Right ventricle myocardium inferior (tissue), 1 donor: Measurements from ENCODE around the gene ELMO3. TPM values are rescaled to one million over a fixed set of nuclear protein-coding genes. Genes with fewer than 3 reads are reported as not detected.

ENCODE experiments used
- ATAC-seq: fragments of 200-7000 bp; cut with Tn5 transposase; one replicate; pipeline ENCODE4 v1.9.1; 2020; ENCODE audit warnings: mild to moderate bottlenecking, moderate library complexity
- DNase-seq: peaks from one replicate; pipeline ENCODE4 v3.0.0; 2021; ENCODE audit errors: missing footprints
- intact Hi-C: fragments of 100-400 bp; cut with DNase I; formaldehyde crosslinking; loops from one replicate; pipeline ENCODE4 v1.11.0; 2022
- microRNA-seq: library from miRNA; unstranded; fragments of <30 nt; microRNA quantifications from one replicate; pipeline ENCODE4 v1.2.0, GENCODE V29; 2020
- total RNA-seq: library from RNA; stranded (reverse); fragmentation: NEBNext Ultra II Directional; extraction: Animal tissue kit (Norgen Biotek cat#: 25700); gene quantifications from one replicate; pipeline ENCODE4 v1.2.1, GENCODE V29; 2021
- donor health status: DM: no; HTN: yes; CAD: no; lungs with severe emphysema.

ELMO3 gene
- total RNA-seq, 1 donor from 2014 or later = 0.89 TPM

DNA sequence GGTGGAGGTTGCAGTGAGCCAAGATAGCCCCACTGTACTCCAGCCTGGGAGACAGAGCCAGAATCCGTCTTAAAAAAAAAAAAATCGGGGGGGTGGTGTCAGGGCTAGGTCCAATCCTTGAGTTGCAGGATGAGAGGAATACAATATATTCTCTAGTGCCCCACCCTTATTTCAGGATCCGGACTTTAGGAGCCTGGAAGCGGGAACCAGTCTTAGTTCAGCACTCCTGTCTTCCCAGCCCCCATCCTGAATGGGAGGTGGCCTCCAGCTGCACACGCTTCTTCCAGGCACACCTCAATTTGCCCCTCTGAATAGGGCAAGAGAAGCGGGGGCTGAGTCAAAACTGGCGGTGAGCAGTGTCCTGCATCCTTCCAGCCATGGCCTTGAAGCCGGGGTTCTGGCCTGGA is 46.7 kb downstream of the ELMO3 start:
- intact Hi-C loops = no loop called here
- ATAC-seq (no peak), DNase-seq (no peak)

DNA sequence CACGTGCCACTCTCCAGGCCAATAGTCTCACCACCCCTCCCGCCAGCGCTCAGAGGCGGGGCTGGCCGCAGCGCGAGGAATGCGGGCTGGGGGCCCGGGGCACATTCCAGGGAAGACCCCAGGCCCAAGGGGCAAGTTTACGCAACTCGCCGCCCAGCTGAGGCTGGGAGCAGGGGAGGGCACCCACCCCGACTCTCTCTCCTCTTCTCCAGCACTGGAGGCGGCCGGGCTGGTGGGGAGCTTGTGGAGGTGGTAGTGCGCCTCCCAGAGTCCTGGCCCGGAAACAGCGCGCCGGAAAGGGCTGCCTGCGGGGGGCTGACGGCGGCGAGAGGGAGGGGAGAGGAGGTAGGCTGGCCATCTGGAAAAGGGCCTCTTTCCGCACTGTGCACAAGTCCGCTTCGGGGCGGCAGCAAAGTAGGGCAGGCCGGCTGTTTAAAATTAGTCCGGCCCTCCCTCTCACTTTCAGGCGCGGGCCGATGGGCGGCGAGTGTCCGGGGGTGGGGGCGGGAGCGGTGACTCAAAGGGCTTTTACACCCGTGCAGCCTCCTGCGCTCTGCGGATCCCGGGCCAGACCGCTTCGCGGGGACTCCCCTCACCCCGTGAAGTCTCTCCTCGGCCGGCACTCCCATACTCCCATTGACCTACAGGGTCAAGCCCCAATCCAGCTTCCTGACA is 47.3 kb downstream of the ELMO3 start:
- intact Hi-C loops = no loop called here
- DNase-seq (peak; percentile 90), ATAC-seq (peak; percentile 48)

DNA sequence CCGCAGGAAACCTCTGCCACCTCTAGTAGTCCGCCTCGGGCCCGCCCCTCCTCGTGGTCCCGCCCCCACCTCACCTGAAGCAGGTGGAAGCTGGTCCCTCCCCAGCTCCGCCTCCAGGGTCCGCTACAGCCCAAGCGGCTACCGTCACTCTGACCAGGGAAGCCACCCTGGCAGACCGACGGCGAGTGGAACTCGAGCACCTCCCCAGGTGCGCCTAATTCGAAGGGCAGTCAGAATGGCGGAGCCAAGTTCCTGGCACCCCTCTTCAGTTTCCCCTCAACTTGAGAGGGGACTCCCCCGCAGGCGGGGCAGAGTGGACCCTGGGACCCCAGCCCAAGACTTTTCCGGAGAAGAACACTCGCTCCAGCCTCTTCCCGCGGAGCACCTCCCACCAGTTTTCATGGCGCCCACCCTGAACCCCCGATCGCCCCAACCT is 47.8 kb downstream of the ELMO3 start:
- intact Hi-C loops = no loop called here
- DNase-seq = peak; percentile 70
- ATAC-seq = peak; percentile 1

DNA sequence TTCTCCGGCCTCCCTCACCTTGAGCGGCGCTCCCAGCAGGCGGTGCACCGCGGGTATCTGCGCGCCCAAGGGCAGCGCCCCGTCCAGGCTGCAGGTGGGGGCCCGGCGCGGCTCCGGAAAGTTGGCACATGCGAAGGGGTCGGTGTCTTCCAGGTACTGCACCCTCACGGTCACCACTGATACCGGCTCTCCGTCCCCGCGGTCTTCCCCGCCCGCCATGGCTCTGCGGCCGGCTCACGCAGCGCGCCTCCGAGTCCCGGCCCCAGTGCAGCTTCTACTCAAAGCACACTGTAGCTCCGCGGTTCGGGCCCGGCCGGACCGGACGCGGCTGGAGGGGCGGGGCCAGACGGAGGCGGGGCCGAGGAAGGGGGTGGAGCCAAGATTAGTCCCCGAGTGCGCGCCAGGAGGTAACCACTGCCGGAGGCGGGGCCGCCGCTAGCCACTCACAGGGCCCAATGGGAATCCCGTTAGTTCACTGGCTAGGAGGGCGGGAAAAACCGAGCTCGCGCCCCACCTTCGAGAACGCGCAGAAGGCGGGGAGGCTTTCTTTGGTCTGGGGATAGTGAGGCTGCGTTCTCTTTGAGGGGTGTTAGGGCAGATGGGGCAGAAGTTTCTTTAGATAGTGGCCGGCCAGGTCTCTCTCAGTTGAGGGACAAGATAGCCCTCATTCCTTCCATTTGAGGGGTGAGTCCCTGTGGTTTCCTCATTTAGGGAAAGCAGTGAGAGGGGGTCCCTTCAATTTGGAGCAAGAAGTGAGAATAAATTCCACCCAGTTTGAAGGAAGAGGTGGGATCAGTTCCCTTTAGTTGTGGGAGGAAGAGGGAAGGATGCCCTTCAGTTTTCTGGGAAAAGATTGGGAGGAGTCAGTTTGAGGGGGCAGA is 48.5 kb downstream of the ELMO3 start, which contains the start of gene FHOD1:
FHOD1 (minus strand) TSS at position 290 of the 881 bp plus-strand sequence; CDS start at position 219, 71 bp downstream.
- ATAC-seq = peak; percentile 89
- DNase-seq = peak; percentile 99
- intact Hi-C loops = no loop called here

DNA sequence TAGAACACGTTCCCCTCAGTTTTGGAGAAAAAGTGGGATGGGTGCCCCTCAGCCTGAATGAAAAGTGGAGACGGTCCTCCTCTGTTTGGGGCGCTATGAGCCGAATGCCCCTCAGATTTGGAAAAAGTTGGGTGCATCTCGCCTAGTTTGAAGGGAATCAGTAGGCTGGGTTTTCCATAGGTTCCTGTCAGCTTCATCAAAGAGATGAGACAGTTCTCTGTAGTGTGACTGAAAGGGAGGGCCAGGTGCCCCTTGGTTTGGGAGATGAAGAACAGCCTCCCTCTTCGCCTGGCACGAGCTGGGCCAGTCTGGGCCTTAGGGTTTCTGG is 49.1 kb downstream of the ELMO3 start:
- no peak for ATAC-seq
- intact Hi-C loops = no loop called here

DNA sequence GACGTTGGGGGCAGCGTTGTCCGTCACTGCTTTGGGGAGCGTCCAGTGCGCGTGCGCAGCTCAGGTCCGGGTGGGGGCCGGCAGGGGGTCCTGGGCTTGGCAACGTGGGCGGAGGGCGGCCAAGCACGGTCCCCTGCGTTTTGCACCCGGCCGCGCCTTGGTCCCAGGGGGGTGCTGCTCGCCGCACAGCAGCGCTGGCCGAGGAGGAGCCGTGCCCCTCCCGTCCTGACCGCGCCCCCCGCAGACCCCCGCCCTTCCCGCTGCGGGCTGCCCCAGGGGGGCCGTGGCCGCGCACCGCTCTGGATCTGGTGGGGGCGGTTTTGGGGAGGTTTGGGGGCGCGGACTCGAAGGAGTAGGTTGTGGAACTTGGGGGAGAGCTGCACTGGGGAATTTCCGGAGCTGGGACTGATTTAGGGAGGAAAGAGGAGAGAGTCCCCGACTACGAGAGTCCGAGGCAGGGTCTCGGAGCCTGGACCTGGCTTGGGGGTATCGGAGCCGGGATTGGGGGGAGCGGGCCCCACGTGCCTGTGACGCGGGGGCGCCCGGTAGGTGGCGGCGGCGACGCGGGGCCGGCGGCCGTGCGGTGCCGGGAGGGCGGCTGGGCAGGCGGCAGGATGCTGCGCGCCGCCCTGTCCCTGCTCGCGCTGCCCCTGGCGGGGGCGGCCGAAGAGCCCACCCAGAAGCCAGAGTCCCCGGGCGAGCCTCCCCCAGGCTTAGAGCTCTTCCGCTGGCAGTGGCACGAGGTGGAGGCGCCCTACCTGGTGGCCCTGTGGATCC is 49.7 kb downstream of the ELMO3 start, which contains the start of gene SLC9A5:
SLC9A5 (plus strand) TSS at position 579 of the 777 bp plus-strand sequence; CDS start at position 615, 36 bp downstream.
- no peak for ATAC-seq
- peak; percentile 75 for DNase-seq
- intact Hi-C loops = no loop called here

More for the DNA sequence above, 49.1 kb downstream of the ELMO3 start:
- DNase-seq = no peak

DNA sequence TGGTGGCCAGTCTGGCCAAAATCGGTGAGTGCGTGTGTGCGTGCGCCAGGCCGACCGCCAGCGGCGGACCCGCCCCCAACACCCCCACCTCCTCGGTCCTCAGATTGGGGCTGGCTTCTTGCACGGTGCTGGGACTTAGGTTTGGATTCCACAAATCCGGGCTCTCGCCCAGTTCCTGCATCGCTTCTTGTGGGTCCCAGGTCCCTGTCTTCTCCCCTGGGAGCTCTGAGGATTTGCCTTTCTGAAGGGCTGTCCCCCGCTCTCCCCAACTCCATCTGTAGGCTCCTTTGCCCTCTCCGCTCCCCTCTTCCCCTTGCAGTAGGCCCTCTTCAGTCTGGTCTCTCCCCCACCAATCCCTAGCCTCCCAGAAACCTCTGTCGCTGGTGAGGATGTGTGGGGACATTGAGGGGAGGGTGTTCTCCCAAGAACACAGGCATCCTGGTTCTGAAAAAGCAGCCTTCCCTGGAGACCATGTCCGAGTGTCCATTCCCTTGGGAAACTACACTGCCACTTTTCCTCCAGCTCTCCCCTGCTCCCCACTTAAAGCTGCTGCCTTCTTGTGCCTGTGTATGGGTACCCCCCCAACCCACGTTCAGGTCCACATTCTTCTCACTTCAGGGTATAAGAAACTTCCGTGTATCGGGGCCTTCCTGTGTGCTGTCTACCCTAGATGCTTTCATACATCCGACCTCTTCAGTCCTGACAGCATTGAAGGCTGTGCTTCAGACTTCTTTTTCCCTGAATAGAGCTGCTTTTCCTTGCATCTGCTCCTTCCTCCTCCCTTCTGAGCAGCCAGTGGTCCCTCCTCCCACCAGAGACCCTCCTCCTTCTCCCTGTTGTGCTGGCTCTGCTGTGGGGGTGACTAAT is 50.5 kb downstream of the ELMO3 start:
- ATAC-seq = no peak
- intact Hi-C loops = no loop called here
- DNase-seq = no peak

DNA sequence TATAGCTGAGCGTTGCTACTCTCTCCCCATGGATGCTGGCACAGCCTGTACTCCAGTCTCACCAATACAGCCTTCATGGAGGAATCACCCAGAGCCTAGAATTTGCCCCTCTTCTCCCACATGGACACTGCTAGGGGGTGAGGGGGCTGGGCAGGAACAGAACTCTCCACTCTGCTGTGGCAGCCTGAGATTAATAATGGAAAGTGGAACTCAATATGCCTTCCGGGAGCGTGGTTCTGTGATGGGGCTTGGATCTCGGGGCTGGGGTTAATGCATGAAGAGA is 51.1 kb downstream of the ELMO3 start:
- intact Hi-C loops = no loop called here
- no peak for ATAC-seq
- peak; percentile 13 for DNase-seq

DNA sequence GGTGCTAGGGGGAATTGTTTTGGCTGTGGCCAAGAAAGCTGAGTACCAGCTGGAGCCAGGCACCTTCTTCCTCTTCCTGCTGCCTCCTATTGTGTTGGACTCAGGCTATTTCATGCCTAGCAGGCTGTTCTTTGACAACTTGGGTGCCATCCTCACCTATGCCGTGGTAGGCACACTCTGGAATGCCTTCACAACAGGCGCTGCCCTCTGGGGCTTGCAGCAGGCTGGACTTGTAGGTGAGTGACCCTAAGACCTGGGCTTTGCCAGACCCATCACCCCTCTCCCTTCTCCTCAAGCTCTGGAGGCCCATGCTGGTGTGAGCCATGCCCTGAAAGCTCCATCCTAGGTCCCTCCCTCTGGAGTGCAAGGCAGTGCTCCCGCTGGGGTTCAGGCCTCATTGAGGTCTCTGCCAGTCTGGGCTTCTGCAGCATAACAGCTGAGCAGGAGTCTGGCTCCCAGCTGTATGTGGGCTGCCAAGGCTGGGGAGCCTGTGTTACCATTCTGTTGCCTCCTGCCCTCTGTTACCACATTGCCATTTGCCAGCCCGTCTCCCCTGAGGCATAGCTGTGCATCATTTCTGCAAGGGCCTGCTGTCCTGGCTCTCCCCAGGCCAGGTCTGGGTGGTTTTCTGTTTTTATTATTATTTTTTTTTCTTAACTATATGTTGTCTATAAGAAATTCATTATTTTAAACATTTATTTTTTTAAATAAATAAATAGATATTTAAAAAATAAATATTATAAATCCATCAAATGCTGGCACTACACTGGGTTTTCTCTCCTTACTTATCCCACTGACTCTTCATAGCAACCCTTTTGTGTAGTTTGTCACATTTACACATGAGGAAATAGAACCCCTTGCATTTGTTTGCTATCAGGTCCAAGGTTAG is 53.9 kb downstream of the ELMO3 start:
- no peak for ATAC-seq
- no peak for DNase-seq
- intact Hi-C loops = no loop called here

Small RNA genes lying within 50 kb of the gene (microRNA-seq; reads per million reads assigned to microRNA genes)
- gene MIR328 = 117 reads per million, percentile 54 among the genes with 10 or more reads in this experiment

Other genes with a start within 250 kb of the ELMO3 start
- gene CES3, start 237.9 kb upstream of the ELMO3 start, total RNA-seq = 0.78 TPM
- gene CES4A, start 210.5 kb upstream of the ELMO3 start, total RNA-seq = 4.6 TPM
- 22.0 TPM for gene CBFB, start 170.0 kb upstream of the ELMO3 start, total RNA-seq
- 10.8 TPM for gene PHAF1, start 89.2 kb upstream of the ELMO3 start, total RNA-seq
- gene B3GNT9, start 48.1 kb upstream of the ELMO3 start, total RNA-seq = 9.3 TPM
- 8.2 TPM for gene TRADD, start 39.2 kb upstream of the ELMO3 start, total RNA-seq
- 10.8 TPM for gene FBXL8, start 39.2 kb upstream of the ELMO3 start, total RNA-seq
- gene HSF4, start 34.4 kb upstream of the ELMO3 start, total RNA-seq = 49.9 TPM
- gene NOL3, start 28.6 kb upstream of the ELMO3 start, total RNA-seq = 109 TPM
- 9.8 TPM for gene MATCAP1, start 15.2 kb upstream of the ELMO3 start, total RNA-seq
- 4.1 TPM for gene EXOC3L1, start 9.0 kb upstream of the ELMO3 start, total RNA-seq
- gene E2F4, start 7.0 kb upstream of the ELMO3 start, total RNA-seq = 36.9 TPM
- gene TMEM208, start 28.0 kb downstream of the ELMO3 start, total RNA-seq = 12.5 TPM
- 15.3 TPM for gene FHOD1, start 48.4 kb downstream of the ELMO3 start, total RNA-seq
- gene SLC9A5, start 49.8 kb downstream of the ELMO3 start, total RNA-seq = 0.84 TPM
- gene PLEKHG4, start 80.4 kb downstream of the ELMO3 start, total RNA-seq = 1.1 TPM
- gene KCTD19, start 127.6 kb downstream of the ELMO3 start, total RNA-seq = not detected
- gene LRRC36, start 127.7 kb downstream of the ELMO3 start, total RNA-seq = not detected
- 9.5 TPM for gene TPPP3, start 194.4 kb downstream of the ELMO3 start, total RNA-seq
- gene ZDHHC1, start 217.3 kb downstream of the ELMO3 start, total RNA-seq = 2.9 TPM
- gene HSD11B2, start 232.0 kb downstream of the ELMO3 start, total RNA-seq = 0.81 TPM